Panc1 (cell line): ENCODE measurements around the gene NIPBL. TPM values are rescaled to one million over a fixed set of nuclear protein-coding genes. Genes with fewer than 3 reads are reported as not detected.

Experiments used
- ATAC-seq: fragments of 200-7000 bp; cut with Tn5 transposase; 2 replicates; pipeline ENCODE4 v1.9.1; 2020; ENCODE audit warnings: mild to moderate bottlenecking, moderate library complexity
- BruUV-seq: library from RNA; stranded (reverse); fragments of 400-500 nt; replicated peaks from 2 replicates; lab custom pipeline; 2021; lab: Mats Ljungman, UMichigan
- CTCF ChIA-PET: fragments of 300-600 bp; sonication (Branson Sonifier 250); formaldehyde crosslinking; loops from one replicate; lab custom pipeline; 2022; ENCODE audit warnings: antibody characterized with exemption; lab: Charles Lee
- POLR2A ChIA-PET: fragments of 300-600 bp; sonication (Branson Sonifier 250); formaldehyde crosslinking; loops from one replicate; lab custom pipeline; 2022; ENCODE audit warnings: antibody characterized with exemption; lab: Charles Lee
- DNase-seq: peaks from one replicate; pipeline ENCODE4 v3.0.0-alpha.2; 2010; ENCODE audit warnings: low read depth, low spot score
- H3K27ac ChIP-seq: 2 replicates; pipeline ENCODE4 v1.5.1; 2011; ENCODE audit warnings: mild to moderate bottlenecking, low read length, inconsistent platforms
- H3K27me3 ChIP-seq: fragments of 200-500 bp; sonication (Bioruptor generic); 2 replicates; pipeline ENCODE4 v1.6.0; 2014; ENCODE audit warnings: low read length, inconsistent platforms; ENCODE audit not compliant: control insufficient read depth, insufficient read depth
- H3K36me3 ChIP-seq: fragments of 200-500 bp; sonication (Bioruptor generic); 2 replicates; pipeline ENCODE4 v1.5.1; 2014; ENCODE audit warnings: inconsistent platforms, mild to moderate bottlenecking, low read length, moderate library complexity; ENCODE audit not compliant: control insufficient read depth, insufficient read depth
- H3K4me1 ChIP-seq: 2 replicates; pipeline ENCODE4 v1.5.1; 2011; ENCODE audit warnings: inconsistent platforms, mild to moderate bottlenecking, low read length, moderate library complexity; ENCODE audit not compliant: control insufficient read depth, insufficient read depth
- H3K4me3 ChIP-seq, 2 experiments: 2 replicates each; pipeline ENCODE4 v1.5.1; 2011 to 2012; ENCODE audit warnings: low read depth in 2 of 2, low read length in 2 of 2, mild to moderate bottlenecking in 2 of 2, inconsistent platforms in 1 of 2, moderate library complexity in 1 of 2
- H3K9me3 ChIP-seq: fragments of 200-500 bp; sonication (Bioruptor generic); 2 replicates; pipeline ENCODE4 v1.5.1; 2014; ENCODE audit warnings: low read depth, mild to moderate bottlenecking, inconsistent platforms, low read length, moderate library complexity; ENCODE audit not compliant: control insufficient read depth, insufficient read depth
- POLR2AphosphoS5 ChIP-seq: IDR thresholded peaks from 2 replicates; pipeline ENCODE4 v1.6.1; 2012; ENCODE audit warnings: mild to moderate bottlenecking, low read depth, low read length, moderate library complexity
- SIN3A ChIP-seq: IDR thresholded peaks from 2 replicates; pipeline ENCODE4 v1.6.1; 2012; ENCODE audit warnings: low read depth, mild to moderate bottlenecking, low read length, moderate library complexity, borderline replicate concordance; ENCODE audit not compliant: insufficient read depth
- TCF7L2 ChIP-seq: IDR thresholded peaks from 2 replicates; pipeline ENCODE4 v1.6.1; 2011; ENCODE audit warnings: mild to moderate bottlenecking, low read depth, low read length, inconsistent platforms
- in situ Hi-C: cut with HindIII; loops from 2 replicates; pipeline ENCODE4 v1.10.0; 2016; ENCODE audit warnings: low sequenced_read_pairs, low pct_unique_long_range_greater_than_20kb
- intact Hi-C: fragments of 100-400 bp; cut with micrococcal nuclease; formaldehyde crosslinking; loops from one replicate; pipeline ENCODE4 v1.10.0; 2022; ENCODE audit not compliant: unreplicated experiment
- total RNA-seq: library from RNA; stranded (reverse); gene quantifications from one replicate; pipeline ENCODE4 v1.2.1, GENCODE V29; 2021; ENCODE audit not compliant: unreplicated experiment
- TF ChIP-seq, protein P1 (sequence below), 2 experiments: IDR thresholded peaks; 2 replicates each; pipeline ENCODE4 v1.6.1; 2011 to 2012; ENCODE audit warnings: low read depth in 2 of 2, control low read depth in 1 of 2, low read length in 1 of 2, mild to moderate bottlenecking in 1 of 2, moderate library complexity in 1 of 2; ENCODE audit not compliant: insufficient read depth in 1 of 2
- TF ChIP-seq, protein P2 (sequence below): fragments of 450-650 bp; IDR thresholded peaks from 2 replicates; pipeline ENCODE4 v1.5.1; 2017; ENCODE audit warnings: mild to moderate bottlenecking

The NIPBL gene
- total RNA-seq, 1 experiment from 2014 or later: 41.6 TPM

DNA sequence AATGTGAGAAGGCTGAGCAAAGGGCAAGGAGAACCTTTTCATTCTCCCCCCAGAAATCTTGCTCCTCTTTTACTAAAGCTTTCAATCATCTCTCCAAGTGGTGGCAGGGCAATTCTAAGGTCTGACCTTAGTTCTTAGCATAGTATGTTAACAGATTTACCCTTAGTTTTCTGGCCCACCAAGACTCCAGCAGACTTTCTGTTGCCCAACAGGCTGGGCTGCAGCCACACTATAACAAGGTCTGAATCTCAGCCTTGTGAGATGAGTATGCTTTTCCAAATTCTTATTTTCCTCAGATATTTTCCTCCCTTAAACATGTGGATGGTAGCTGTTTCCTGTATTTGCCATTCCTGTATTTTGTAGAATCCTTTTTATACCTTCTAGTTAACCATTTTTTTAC is 69.5 kb downstream of the NIPBL start:
- in situ Hi-C loops (no loop called here), intact Hi-C loops (loop anchor here (5.0 to 10.0 kb wide), 2 partner anchors 69 to 201 kb away; partner anchors contain the start of gene NIPBL)
- H3K36me3 ChIP-seq: no peaks in the 10 kb centered on the region
- no peak for DNase-seq
- TF ChIP-seq, protein P1, sequence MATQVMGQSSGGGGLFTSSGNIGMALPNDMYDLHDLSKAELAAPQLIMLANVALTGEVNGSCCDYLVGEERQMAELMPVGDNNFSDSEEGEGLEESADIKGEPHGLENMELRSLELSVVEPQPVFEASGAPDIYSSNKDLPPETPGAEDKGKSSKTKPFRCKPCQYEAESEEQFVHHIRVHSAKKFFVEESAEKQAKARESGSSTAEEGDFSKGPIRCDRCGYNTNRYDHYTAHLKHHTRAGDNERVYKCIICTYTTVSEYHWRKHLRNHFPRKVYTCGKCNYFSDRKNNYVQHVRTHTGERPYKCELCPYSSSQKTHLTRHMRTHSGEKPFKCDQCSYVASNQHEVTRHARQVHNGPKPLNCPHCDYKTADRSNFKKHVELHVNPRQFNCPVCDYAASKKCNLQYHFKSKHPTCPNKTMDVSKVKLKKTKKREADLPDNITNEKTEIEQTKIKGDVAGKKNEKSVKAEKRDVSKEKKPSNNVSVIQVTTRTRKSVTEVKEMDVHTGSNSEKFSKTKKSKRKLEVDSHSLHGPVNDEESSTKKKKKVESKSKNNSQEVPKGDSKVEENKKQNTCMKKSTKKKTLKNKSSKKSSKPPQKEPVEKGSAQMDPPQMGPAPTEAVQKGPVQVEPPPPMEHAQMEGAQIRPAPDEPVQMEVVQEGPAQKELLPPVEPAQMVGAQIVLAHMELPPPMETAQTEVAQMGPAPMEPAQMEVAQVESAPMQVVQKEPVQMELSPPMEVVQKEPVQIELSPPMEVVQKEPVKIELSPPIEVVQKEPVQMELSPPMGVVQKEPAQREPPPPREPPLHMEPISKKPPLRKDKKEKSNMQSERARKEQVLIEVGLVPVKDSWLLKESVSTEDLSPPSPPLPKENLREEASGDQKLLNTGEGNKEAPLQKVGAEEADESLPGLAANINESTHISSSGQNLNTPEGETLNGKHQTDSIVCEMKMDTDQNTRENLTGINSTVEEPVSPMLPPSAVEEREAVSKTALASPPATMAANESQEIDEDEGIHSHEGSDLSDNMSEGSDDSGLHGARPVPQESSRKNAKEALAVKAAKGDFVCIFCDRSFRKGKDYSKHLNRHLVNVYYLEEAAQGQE (IDR thresholded peaks at IDR 0.05; ENCODE audit: insufficient read depth in 1 of 2, low read depth in 2 of 2, low read length in 1 of 2): no peak
- no peak for TF ChIP-seq TCF7L2
- no peak for TF ChIP-seq POLR2AphosphoS5
- no peak for TF ChIP-seq SIN3A
- TF ChIP-seq, protein P2, sequence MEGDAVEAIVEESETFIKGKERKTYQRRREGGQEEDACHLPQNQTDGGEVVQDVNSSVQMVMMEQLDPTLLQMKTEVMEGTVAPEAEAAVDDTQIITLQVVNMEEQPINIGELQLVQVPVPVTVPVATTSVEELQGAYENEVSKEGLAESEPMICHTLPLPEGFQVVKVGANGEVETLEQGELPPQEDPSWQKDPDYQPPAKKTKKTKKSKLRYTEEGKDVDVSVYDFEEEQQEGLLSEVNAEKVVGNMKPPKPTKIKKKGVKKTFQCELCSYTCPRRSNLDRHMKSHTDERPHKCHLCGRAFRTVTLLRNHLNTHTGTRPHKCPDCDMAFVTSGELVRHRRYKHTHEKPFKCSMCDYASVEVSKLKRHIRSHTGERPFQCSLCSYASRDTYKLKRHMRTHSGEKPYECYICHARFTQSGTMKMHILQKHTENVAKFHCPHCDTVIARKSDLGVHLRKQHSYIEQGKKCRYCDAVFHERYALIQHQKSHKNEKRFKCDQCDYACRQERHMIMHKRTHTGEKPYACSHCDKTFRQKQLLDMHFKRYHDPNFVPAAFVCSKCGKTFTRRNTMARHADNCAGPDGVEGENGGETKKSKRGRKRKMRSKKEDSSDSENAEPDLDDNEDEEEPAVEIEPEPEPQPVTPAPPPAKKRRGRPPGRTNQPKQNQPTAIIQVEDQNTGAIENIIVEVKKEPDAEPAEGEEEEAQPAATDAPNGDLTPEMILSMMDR: no peak
- H3K27me3 ChIP-seq: no peaks in the 10 kb centered on the region
- ChIA-PET CTCF (interaction anchor here (0.5 kb wide), 1 partner anchor 169 kb away, joined by 4 read pairs; no protein-coding TSS in a partner anchor), POLR2A (no interaction called here)
- H3K4me1 ChIP-seq: peaks cover 16% of the 10 kb centered on the region; the same call in 1 of the 2 replicates
- H3K4me3 ChIP-seq: no peak overlapping the region
- H3K9me3 ChIP-seq: no peaks in the 10 kb centered on the region
- ATAC-seq: no peak
- BruUV-seq: no TSS peak
- no peak overlapping the region for H3K27ac ChIP-seq

DNA sequence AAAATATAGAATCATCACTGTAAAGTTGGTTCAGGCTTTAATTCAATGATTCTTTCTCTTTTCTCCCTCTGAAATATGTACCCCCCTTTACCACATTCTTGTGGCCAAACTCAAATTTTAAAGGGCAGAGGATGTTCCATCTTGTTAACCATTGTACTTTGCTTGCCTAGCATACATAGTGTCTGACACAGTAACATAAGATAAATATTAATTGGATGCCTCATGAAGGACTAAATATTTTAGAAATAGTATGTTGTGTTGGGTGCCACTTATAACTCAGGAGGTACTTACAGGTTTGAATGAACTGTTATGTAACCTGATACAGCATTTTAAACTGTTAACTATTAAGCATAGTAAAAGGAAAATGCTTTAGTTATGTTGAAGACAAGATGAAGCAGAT is 71.5 kb downstream of the NIPBL start:
- POLR2A ChIA-PET: interaction anchor here (0.7 kb wide), 1 partner anchor 53 kb away, joined by 3 read pairs; no protein-coding TSS in a partner anchor
- in situ Hi-C loops: no loop called here
- peaks cover 16% of the 10 kb centered on the region; the same call in 1 of the 2 replicates for H3K4me1 ChIP-seq
- no peak for DNase-seq
- BruUV-seq: no TSS peak
- H3K4me3 ChIP-seq: no peak overlapping the region
- H3K27ac ChIP-seq: no peak overlapping the region
- no peak for ATAC-seq
- CTCF ChIA-PET: no interaction called here
- no peaks in the 10 kb centered on the region for H3K27me3 ChIP-seq
- no peaks in the 10 kb centered on the region for H3K9me3 ChIP-seq
- no peak for TF ChIP-seq SIN3A
- TF ChIP-seq, protein P2: no peak
- TF ChIP-seq, protein P1 (IDR thresholded peaks at IDR 0.05; ENCODE audit: insufficient read depth in 1 of 2, low read depth in 2 of 2, low read length in 1 of 2): no peak
- TF ChIP-seq POLR2AphosphoS5: no peak
- TF ChIP-seq TCF7L2: no peak
- intact Hi-C loops: loop anchor here (5.0 to 10.0 kb wide), 2 partner anchors 71 to 203 kb away; partner anchors contain the start of gene NIPBL
- H3K36me3 ChIP-seq: no peaks in the 10 kb centered on the region
